GM10266 (cell line): ENCODE results near the gene MBTPS2.

Experiments
- DNase-seq: peaks from one replicate; pipeline ENCODE4 v3.0.0; 2012; ENCODE audit errors: extremely low spot score
- CTCF ChIP-seq: IDR thresholded peaks from 2 replicates; pipeline ENCODE4 v1.5.1; 2012; ENCODE audit warnings: mild to moderate bottlenecking, low read depth; ENCODE audit not compliant: control insufficient read depth, insufficient read depth; ENCODE audit errors: missing control alignments

Gene MBTPS2

GRCh38 chrX:21839334-21840192 lies at the start of gene MBTPS2:
Gene MBTPS2, plus strand, starts transcription at chrX:21839617. Its CDS starts 118 bp downstream, at chrX:21839735.
- DNase-seq: peak; percentile 42

GRCh38 chrX:21798677-21799219 lies 40.7 kb upstream of the MBTPS2 start:
- no peak for DNase-seq

More at GRCh38 chrX:21839334-21840192, at the start of gene MBTPS2:
- peak; percentile 14 for TF ChIP-seq CTCF

GRCh38 chrX:21799767-21800166 lies 39.6 kb upstream of the MBTPS2 start:
- no peak for DNase-seq
- TF ChIP-seq CTCF: no peak

More at GRCh38 chrX:21798677-21799219, 40.7 kb upstream of the MBTPS2 start:
- no peak for TF ChIP-seq CTCF

GRCh38 chrX:21800344-21800770 lies 39.1 kb upstream of the MBTPS2 start:
- TF ChIP-seq CTCF: no peak
- no peak for DNase-seq

GRCh38 chrX:21802054-21802670 lies 37.3 kb upstream of the MBTPS2 start:
- no peak for TF ChIP-seq CTCF
- no peak for DNase-seq

GRCh38 chrX:21802839-21803238 lies 36.6 kb upstream of the MBTPS2 start:
- no peak for TF ChIP-seq CTCF
- DNase-seq: no peak
